SK-N-SH (cell line): Measurements from ENCODE around the gene LARP1B. TPM values are rescaled to one million over a fixed set of nuclear protein-coding genes. Genes with fewer than 3 reads are reported as not detected.
A peak's percentile ranks its signal among the peaks of the same experiment; 100 is the strongest.

Experiments used
- CHD2 ChIP-seq: fragments of 150-350 bp; IDR thresholded peaks from 2 replicates; pipeline ENCODE4 v1.6.1; 2018; ENCODE audit warnings: low read length; ENCODE audit not compliant: partially characterized antibody
- EP300 ChIP-seq, 2 experiments: IDR thresholded peaks; 2 replicates each; pipeline versions ENCODE4 v1.4.0 to v1.6.1; 2012; ENCODE audit warnings: borderline replicate concordance in 1 of 2, low read depth in 1 of 2, low read length in 1 of 2
- FOSL2 ChIP-seq: IDR thresholded peaks from 2 replicates; pipeline ENCODE4 v1.4.0; 2012; ENCODE audit warnings: low read depth, mild to moderate bottlenecking, moderate library complexity, borderline replicate concordance
- FOXM1 ChIP-seq: IDR thresholded peaks from 2 replicates; pipeline ENCODE4 v1.4.0; 2012; ENCODE audit warnings: low read depth, mild to moderate bottlenecking
- JUND ChIP-seq: IDR thresholded peaks from 2 replicates; pipeline ENCODE4 v1.4.0; 2012
- MAX ChIP-seq: IDR thresholded peaks from 2 replicates; pipeline ENCODE4 v1.4.0; 2012; ENCODE audit warnings: low read depth
- MEF2A ChIP-seq: IDR thresholded peaks from 2 replicates; pipeline ENCODE4 v1.4.0; 2012; ENCODE audit warnings: low read depth, borderline replicate concordance
- MXI1 ChIP-seq: IDR thresholded peaks from 2 replicates; pipeline ENCODE4 v1.6.1; 2012; ENCODE audit warnings: mild to moderate bottlenecking, low read depth, low read length, improper control_type of control experiment
- RAD21 ChIP-seq: IDR thresholded peaks from 2 replicates; pipeline ENCODE4 v1.6.1; 2012; ENCODE audit warnings: mild to moderate bottlenecking, low read length
- RCOR1 ChIP-seq: fragments of 150-350 bp; IDR thresholded peaks from 2 replicates; pipeline ENCODE4 v1.6.1; 2017; ENCODE audit warnings: antibody characterized with exemption, low read length
- REST ChIP-seq: IDR thresholded peaks from 2 replicates; pipeline ENCODE4 v1.6.1; 2012; ENCODE audit warnings: mild to moderate bottlenecking, low read depth, low read length, moderate library complexity
- RFX5 ChIP-seq: IDR thresholded peaks from 2 replicates; pipeline ENCODE4 v1.6.1; 2012; ENCODE audit warnings: mild to moderate bottlenecking, improper control_type of control experiment, low read length
- SIN3A ChIP-seq: IDR thresholded peaks from 2 replicates; pipeline ENCODE4 v1.6.1; 2012; ENCODE audit warnings: low read depth, mild to moderate bottlenecking, low read length, moderate library complexity, borderline replicate concordance
- TAF1 ChIP-seq: IDR thresholded peaks from 2 replicates; pipeline ENCODE4 v1.6.1; 2012; ENCODE audit warnings: low read depth, mild to moderate bottlenecking, low read length, moderate library complexity, borderline replicate concordance
- TCF12 ChIP-seq: IDR thresholded peaks from 2 replicates; pipeline ENCODE4 v1.4.0; 2012
- TEAD4 ChIP-seq: IDR thresholded peaks from 2 replicates; pipeline ENCODE4 v1.4.0; 2012; ENCODE audit warnings: mild to moderate bottlenecking, borderline replicate concordance; ENCODE audit not compliant: insufficient read depth
- USF1 ChIP-seq: IDR thresholded peaks from 2 replicates; pipeline ENCODE4 v1.4.0; 2012; ENCODE audit warnings: low read depth, borderline replicate concordance
- USF2 ChIP-seq: fragments of 150-350 bp; IDR thresholded peaks from 2 replicates; pipeline ENCODE4 v1.6.1; 2017; ENCODE audit warnings: antibody characterized with exemption, low read length, low read depth, borderline replicate concordance
- YY1 ChIP-seq: IDR thresholded peaks from 2 replicates; pipeline ENCODE4 v1.4.0; 2012; ENCODE audit warnings: low read depth, mild to moderate bottlenecking
- polyA plus RNA-seq, 3 experiments: library from polyadenylated mRNA; depleted of rRNA; stranded (reverse); fragments of >200 nt; gene quantifications; 2 replicates each; pipeline ENCODE4 v1.2.3, GENCODE V29; 2012

LARP1B gene
- polyA plus RNA-seq, 1 of the 3 experiments (the other 2 are of a cell fraction) = 4.8 TPM

GRCh38 chr4:128225148-128225547 is 164.0 kb downstream of the LARP1B start (continued):
- no peak for TF ChIP-seq RFX5
- TF ChIP-seq FOXM1 = no peak
- no peak for TF ChIP-seq RCOR1
- TF ChIP-seq TEAD4 = peak; percentile 79
- TF ChIP-seq USF2 = no peak
- TF ChIP-seq RAD21 = no peak
- TF ChIP-seq YY1 = no peak
- TF ChIP-seq SIN3A = no peak
- TF ChIP-seq MAX = no peak
- peak; percentile 74 for TF ChIP-seq TCF12
- TF ChIP-seq REST = no peak
- TF ChIP-seq CHD2 = no peak
- no peak for TF ChIP-seq MEF2A
- no peak for TF ChIP-seq USF1
- TF ChIP-seq TAF1 = no peak
- TF ChIP-seq JUND = no peak; the same call in 1 of the 2 replicates
- TF ChIP-seq EP300 (IDR thresholded peaks at IDR 0.05; ENCODE audit: borderline replicate concordance in 1 of 2, low read depth in 1 of 2, low read length in 1 of 2) = peak in 1 of 2 experiments; percentile 48; a peak in 1 of 4 replicates
- no peak for TF ChIP-seq MXI1
- TF ChIP-seq FOSL2 = peak; percentile 17; the same call in 1 of the 2 replicates
